ENCODE measurements around the gene SARS1.
"Not testable (repeated sequence)": the region's sequence is repeated elsewhere in the genome, so short reads cannot be mapped to it uniquely, and the experiment has no call there.

Gene SARS1

DNA sequence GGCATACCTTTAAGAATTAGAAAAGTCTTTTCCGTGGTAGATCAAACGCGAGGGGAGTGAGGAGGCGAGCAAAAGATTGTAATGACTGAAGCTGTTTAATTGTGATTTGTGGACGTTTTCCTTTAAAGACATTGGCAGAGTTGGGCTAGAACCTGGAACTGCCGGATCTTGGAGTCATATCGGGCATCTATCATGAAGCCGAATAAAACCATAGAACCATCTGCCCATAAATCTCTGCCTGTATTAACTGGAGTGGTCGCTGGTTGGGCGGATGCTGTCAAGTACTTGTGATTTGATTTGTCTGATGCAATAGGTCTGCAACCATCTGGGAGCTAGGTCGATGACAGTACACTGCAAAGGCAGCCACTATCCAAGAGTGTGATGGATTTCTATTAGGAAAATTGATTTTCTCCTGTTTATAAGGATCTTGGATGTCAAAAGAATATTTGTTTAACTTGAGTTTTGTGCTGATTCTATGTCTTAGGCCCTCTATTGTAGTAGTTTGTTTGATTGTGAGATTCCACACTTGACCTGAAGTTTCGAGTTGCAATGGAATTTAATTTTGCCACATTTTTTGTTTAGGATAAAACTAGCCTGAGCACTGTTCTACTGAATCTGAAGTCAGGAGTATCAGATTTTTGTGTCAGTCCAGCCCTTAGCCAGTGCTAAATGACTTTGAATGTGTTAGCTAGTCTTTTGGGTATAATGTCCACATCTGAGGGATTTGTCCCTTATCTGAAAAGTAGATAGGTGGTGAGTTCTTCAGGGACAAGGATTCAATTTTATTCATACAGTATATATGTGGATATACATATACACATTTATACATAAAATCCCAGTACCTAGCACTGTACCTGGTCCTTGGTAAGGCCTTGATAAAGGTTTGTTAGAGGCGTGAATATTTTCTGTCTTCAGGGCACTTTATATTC lies 1.2 kb downstream of the SARS1 start:
- no peaks in the 10 kb centered on the region for H3K27me3 ChIP-seq (replicated peaks)
- peak overlapping the region; percentile 97 for H3K4me3 ChIP-seq (ENCODE audit: low read depth, low read length)
- TF ChIP-seq, protein P1, sequence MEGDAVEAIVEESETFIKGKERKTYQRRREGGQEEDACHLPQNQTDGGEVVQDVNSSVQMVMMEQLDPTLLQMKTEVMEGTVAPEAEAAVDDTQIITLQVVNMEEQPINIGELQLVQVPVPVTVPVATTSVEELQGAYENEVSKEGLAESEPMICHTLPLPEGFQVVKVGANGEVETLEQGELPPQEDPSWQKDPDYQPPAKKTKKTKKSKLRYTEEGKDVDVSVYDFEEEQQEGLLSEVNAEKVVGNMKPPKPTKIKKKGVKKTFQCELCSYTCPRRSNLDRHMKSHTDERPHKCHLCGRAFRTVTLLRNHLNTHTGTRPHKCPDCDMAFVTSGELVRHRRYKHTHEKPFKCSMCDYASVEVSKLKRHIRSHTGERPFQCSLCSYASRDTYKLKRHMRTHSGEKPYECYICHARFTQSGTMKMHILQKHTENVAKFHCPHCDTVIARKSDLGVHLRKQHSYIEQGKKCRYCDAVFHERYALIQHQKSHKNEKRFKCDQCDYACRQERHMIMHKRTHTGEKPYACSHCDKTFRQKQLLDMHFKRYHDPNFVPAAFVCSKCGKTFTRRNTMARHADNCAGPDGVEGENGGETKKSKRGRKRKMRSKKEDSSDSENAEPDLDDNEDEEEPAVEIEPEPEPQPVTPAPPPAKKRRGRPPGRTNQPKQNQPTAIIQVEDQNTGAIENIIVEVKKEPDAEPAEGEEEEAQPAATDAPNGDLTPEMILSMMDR (IDR thresholded peaks at IDR 0.05; ENCODE audit: low read depth, low read length, missing control alignments), result no peak
- H3K36me3 ChIP-seq (replicated peaks), result peaks cover 3% of the 10 kb centered on the region
- in situ Hi-C loops (cut with HindIII; ENCODE audit: low pct_ligation_motif_present, low sequenced_read_pairs), result no loop called here
- peak overlapping the region; percentile 83 for H3K27ac ChIP-seq
- DNase-seq, result peak; percentile 79

DNA sequence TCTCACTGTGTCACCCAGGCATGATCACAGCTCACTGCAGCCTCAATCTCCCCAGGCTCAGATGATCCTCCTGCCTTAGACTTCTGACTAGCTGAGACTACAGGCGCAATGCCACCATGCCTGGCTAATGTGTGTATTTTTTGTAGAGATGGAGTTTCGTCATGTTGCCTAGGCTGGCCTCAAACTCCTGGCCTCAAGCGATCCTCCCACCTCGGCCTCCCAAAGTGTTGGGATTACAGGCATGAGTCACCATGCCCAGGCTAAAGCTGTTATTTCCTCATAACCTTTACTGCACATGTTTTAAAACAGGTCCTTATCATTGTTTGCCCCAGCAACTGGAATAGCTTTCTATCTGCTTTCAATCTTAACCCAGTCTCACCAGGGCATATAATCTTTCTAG lies 2.9 kb downstream of the SARS1 start:
- DNase-seq, result no peak
- H3K4me3 ChIP-seq (ENCODE audit: low read depth, low read length), result no peak overlapping the region
- TF ChIP-seq, protein P1 (IDR thresholded peaks at IDR 0.05; ENCODE audit: low read depth, low read length, missing control alignments), result no peak
- H3K36me3 ChIP-seq (replicated peaks), result peaks cover 8% of the 10 kb centered on the region
- no peaks in the 10 kb centered on the region for H3K27me3 ChIP-seq (replicated peaks)
- no peak overlapping the region for H3K27ac ChIP-seq
- in situ Hi-C loops (cut with HindIII; ENCODE audit: low pct_ligation_motif_present, low sequenced_read_pairs), result no loop called here

DNA sequence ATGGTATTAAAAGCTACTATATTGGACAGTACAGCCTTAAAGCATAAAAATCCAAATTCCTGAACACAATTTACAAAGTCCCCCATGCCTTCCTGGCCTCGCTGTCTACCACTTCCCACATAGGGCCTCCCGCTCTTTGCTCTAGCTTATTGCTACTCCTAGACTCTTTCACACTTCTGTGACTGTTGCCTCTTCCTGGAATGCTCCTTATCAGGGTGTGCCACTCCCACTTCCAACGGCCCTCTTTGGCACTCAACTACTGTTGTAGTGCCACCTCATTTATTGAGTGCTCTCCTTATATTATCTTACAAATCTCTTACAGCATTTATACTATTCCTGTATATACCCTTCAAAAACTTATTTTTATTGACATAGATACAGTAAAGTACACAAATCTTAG lies 4.8 kb downstream of the SARS1 start:
- Histone ChIP-seq H3K36me3 (replicated peaks) (peaks cover 11% of the 10 kb centered on the region), H3K4me3 (ENCODE audit: low read depth, low read length) (no peak overlapping the region), H3K27ac (no peak overlapping the region), H3K27me3 (replicated peaks) (no peaks in the 10 kb centered on the region)
- in situ Hi-C loops (cut with HindIII; ENCODE audit: low pct_ligation_motif_present, low sequenced_read_pairs), result no loop called here
- DNase-seq, result no peak
- TF ChIP-seq, protein P1 (IDR thresholded peaks at IDR 0.05; ENCODE audit: low read depth, low read length, missing control alignments), result no peak

DNA sequence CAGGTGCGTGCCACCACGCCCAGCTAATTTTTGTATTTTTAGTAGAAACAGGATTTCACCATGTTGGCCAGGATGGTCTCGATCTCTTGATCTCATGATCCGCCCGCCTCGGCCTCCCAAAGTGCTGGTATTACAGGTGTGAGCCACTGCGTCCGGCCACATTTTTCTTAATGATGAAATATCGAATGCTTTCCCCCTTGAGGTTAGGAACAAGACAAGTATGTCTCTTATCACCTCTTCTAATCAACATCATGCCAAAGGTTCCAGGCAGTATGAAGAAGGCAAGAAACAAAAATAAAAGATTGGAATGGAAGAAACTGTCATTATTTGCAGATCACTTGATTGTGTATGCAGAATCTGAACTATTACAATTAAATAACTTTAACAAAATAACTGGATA lies 7.5 kb downstream of the SARS1 start:
- not testable (repeated sequence) for H3K4me3 ChIP-seq (ENCODE audit: low read depth, low read length)
- H3K36me3 ChIP-seq (replicated peaks), result peaks cover 20% of the 10 kb centered on the region

DNA sequence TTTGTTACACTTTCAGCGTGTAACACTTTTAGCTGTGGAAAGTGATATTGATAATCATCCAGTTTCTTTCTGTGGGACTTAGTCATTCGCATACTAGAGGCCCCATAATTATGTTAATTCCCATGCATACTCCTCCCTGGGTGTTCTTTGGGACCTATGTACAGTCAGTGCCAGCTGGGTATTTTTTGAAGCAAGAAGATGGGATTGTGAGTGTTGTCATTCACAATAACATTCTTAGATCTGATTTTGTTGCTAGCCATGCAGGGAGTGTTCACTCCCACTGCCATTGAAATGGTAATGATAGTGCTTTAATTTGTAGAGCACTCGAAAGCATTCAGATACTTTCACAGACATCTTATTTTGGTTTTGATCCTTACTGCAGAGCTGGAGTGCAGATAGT lies 11.6 kb downstream of the SARS1 start:
- no peaks in the 10 kb centered on the region for H3K27me3 ChIP-seq (replicated peaks)
- H3K36me3 ChIP-seq (replicated peaks), result peaks cover 43% of the 10 kb centered on the region
- H3K4me3 ChIP-seq (ENCODE audit: low read depth, low read length), result no peak overlapping the region
- no peak for DNase-seq
- in situ Hi-C loops (cut with HindIII; ENCODE audit: low pct_ligation_motif_present, low sequenced_read_pairs), result no loop called here
- TF ChIP-seq, protein P1 (IDR thresholded peaks at IDR 0.05; ENCODE audit: low read depth, low read length, missing control alignments), result no peak
- H3K27ac ChIP-seq, result no peak overlapping the region

More for the DNA sequence above, 7.5 kb downstream of the SARS1 start:
- in situ Hi-C loops (cut with HindIII; ENCODE audit: low pct_ligation_motif_present, low sequenced_read_pairs); H3K27ac ChIP-seq; DNase-seq; H3K27me3 ChIP-seq (replicated peaks): not testable (repeated sequence)

DNA sequence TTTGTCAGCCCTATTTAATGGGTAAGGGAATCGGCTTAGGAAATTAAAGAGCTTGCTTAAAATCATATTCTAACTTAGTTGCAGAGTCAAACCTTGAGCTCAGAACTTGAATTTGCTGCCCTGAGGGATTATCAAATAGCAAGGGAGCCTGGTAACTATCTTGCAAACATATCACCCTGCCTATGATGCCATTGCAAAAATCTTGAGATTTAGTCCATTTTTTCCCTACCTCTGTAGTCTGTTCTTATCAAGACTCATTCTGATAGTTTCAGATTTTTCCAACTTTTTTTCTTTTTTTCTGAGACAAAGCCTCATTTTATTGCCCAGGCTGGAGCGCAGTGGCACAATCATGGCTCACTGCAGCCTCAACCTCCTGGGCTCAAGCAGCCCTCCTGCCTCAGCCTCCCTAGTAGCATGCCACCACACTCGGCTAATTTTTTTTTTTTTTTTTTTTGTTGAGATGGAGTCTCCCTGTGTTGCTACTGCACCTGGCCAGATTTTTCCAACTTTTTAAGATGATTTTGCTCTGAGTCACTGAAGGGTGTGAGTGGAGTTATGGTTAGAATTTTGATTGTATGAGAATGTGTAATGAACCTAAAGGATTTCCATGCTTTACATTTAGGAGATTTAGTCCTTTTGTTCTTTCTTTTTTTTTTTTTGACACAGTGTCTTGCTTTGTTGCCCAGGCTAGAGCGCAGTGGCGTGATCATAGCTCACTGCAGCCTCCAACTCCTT lies 12.2 kb downstream of the SARS1 start:
- in situ Hi-C loops (cut with HindIII; ENCODE audit: low pct_ligation_motif_present, low sequenced_read_pairs), result no loop called here
- peaks cover 48% of the 10 kb centered on the region for H3K36me3 ChIP-seq (replicated peaks)
- H3K27me3 ChIP-seq (replicated peaks), result no peaks in the 10 kb centered on the region
- no peak overlapping the region for H3K27ac ChIP-seq
- H3K4me3 ChIP-seq (ENCODE audit: low read depth, low read length), result no peak overlapping the region
- no peak for DNase-seq
- TF ChIP-seq, protein P1 (IDR thresholded peaks at IDR 0.05; ENCODE audit: low read depth, low read length, missing control alignments), result no peak

Measured in brain microvascular endothelial cell (primary cell).